Tibial artery (tissue), 4 donors: ENCODE measurements around the gene TSTD1.
"Not testable (repeated sequence)": the region's sequence is repeated elsewhere in the genome, so short reads cannot be mapped to it uniquely, and the experiment has no call there.

Experiments used
- DNase-seq, 2 donors: peaks; one replicate each; pipeline ENCODE4 v3.0.0-alpha.2; 2019
- H3K27ac ChIP-seq, 2 donors: fragments of 200-600 bp; sonication (generic) in 1 of 2; 1 replicate in 1 of 2; 2 replicates in 1 of 2; pipeline ENCODE4 v1.5.1; 2018 to 2019; ENCODE audit warnings: mild to moderate bottlenecking in 1 of 2
- H3K27me3 ChIP-seq, 2 donors: fragments of 200-600 bp; sonication (generic) in 1 of 2; one replicate each; pipeline versions ENCODE4 v1.5.1 to v1.6.0; 2016 to 2019
- H3K36me3 ChIP-seq, 3 donors: fragments of 200-600 bp; sonication (generic) in 2 of 3; one replicate each; pipeline ENCODE4 v1.5.1; 2016 to 2019; ENCODE audit warnings: mild to moderate bottlenecking in 2 of 3
- H3K4me1 ChIP-seq, 4 donors: fragments of 200-600 bp; sonication (generic) in 2 of 4; 1 replicate in 3 of 4; 2 replicates in 1 of 4; pipeline ENCODE4 v1.5.1; 2016 to 2019
- H3K4me3 ChIP-seq, 2 donors: fragments of 200-600 bp; sonication (generic) in 1 of 2; 1 replicate in 1 of 2; 2 replicates in 1 of 2; pipeline ENCODE4 v1.5.1; 2018 to 2019; ENCODE audit warnings: mild to moderate bottlenecking in 2 of 2
- H3K9me3 ChIP-seq, 3 donors: fragments of 200-600 bp; sonication (generic) in 1 of 3; one replicate each; pipeline ENCODE4 v1.5.1; 2016 to 2019
- CTCF ChIP-seq, 2 experiments: fragments of 200-600 bp in 1 of 2; fragments of 450-650 bp in 1 of 2; IDR thresholded peaks; one replicate each; pipeline ENCODE4 v1.5.1; 2017 to 2019; ENCODE audit warnings: antibody characterized with exemption in 2 of 2, mild to moderate bottlenecking in 1 of 2, moderate library complexity in 1 of 2
- intact Hi-C: fragments of 100-400 bp; cut with DNase I; formaldehyde crosslinking; loops from one replicate; pipeline ENCODE4 v1.15.0; 2023; ENCODE audit warnings: low total_unique reads

The TSTD1 gene

GRCh38 chr1:161021970-161022353 is 16.8 kb downstream of the TSTD1 start:
- no peak for TF ChIP-seq CTCF (IDR thresholded peaks at IDR 0.05)
- no peak overlapping the region for H3K27ac ChIP-seq
- H3K9me3 ChIP-seq = no peaks in the 10 kb centered on the region
- peaks cover 0 to 20% (median 8%) of the 10 kb centered on the region in 4 donors for H3K4me1 ChIP-seq
- no peak for DNase-seq
- H3K4me3 ChIP-seq = no peak overlapping the region
- no peaks in the 10 kb centered on the region for H3K36me3 ChIP-seq
- intact Hi-C loops = no loop called here
- peaks cover 3 to 10% of the 10 kb centered on the region in 2 donors for H3K27me3 ChIP-seq

- Histone ChIP-seq H3K27ac (peak overlapping the region in 1 of 2 donors; percentile 41), H3K27me3 (peaks cover 3 to 10% of the 10 kb centered on the region in 2 donors), H3K9me3 (no peaks in the 10 kb centered on the region), H3K4me1 (peaks cover 0 to 20% (median 8%) of the 10 kb centered on the region in 4 donors), H3K4me3 (peak overlapping the region; percentile 46 to 54), H3K36me3 (no peaks in the 10 kb centered on the region)
- DNase-seq = peak; percentile 57 to 82
- intact Hi-C loops = no loop called here
- TF ChIP-seq CTCF (IDR thresholded peaks at IDR 0.05) = no peak
These were observed 17.4 kb downstream of the TSTD1 start for GRCh38 chr1:161021165-161021969.

DNA sequence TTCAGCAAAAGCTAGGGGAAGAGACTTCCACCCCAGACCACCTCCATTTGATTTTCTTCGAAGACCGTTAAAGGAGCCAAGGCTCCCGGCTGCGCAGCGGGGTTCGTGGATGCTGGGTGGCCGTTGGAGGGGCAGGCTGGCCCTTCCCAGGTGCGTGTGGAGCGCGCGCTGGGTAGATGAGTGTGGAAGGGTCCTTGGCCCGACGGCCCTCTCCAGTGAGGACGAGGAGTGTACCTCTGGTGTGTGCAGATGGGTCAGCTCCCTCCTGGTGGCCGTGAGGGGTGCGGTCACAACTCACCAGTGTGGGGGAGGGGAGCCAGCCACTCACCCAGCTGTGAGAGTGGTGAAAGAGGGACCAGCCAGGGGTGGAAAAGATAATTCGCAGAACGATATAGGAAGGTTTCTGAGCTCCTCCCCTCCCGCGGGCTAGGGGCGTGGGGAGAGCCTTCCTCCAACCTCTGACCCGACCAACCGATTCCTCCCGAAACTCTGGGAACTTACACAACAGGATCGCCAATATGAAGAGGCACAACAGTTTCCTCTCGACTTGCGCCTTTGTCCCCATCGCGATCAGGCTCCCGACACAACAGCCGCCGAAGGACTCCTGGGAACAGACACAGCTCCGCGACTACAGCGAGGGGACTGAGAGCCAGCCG is 18.1 kb downstream of the TSTD1 start, which contains the start of gene F11R:
Gene F11R (minus strand): TSS at position 644 of the 656 bp plus-strand sequence. CDS start 79 bp downstream, at position 565.
- peak within 1 kb of the TSS; percentile 46 to 54 for H3K4me3 ChIP-seq
- no peaks in the 10 kb centered on the region for H3K9me3 ChIP-seq
- TF ChIP-seq CTCF (IDR thresholded peaks at IDR 0.05) = no peak
- H3K36me3 ChIP-seq = no peaks in the 10 kb centered on the region
- peaks cover 3 to 10% of the 10 kb centered on the region in 2 donors for H3K27me3 ChIP-seq
- peaks cover 0 to 20% (median 8%) of the 10 kb centered on the region in 4 donors for H3K4me1 ChIP-seq
- no peak for DNase-seq
- peak within 1 kb of the TSS in 1 of 2 donors; percentile 41 for H3K27ac ChIP-seq
- intact Hi-C loops = no loop called here

DNA sequence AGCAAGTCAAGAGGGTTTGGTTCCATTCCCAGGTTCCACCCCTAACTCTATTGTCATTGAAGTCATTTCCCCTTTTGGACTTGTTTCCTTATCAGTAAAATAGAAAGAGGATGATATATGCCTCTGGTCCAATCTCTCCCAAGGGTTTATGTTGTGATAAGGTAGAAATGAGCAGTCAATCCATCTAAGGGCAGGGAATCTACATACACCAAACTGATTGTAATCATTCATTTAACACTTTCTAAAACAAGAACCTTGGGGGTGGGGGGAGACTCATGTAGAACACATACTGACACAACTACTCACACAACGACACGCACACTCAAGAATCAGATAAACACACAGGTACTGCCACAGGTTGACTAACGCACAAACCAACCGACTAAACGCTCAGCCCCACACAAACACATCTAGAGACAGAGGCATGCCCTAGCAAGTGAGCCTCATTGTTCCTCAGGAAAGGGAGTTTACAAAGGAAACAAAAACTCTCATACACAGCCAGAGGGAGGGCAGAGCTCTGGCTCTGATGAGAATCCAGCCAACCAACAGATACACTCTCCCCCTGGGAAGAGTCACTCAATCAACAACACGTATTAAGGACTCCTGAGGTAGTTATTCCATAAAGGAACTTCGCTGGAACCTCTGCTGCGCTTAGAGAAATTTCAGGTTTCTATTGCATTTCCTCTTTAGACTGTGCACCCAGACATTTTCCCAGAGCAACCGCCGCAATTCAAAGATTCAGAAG is 18.8 kb downstream of the TSTD1 start:
- Histone ChIP-seq H3K9me3 (no peaks in the 10 kb centered on the region), H3K4me3 (peak overlapping the region; percentile 46 to 54), H3K4me1 (peaks cover 0 to 20% (median 8%) of the 10 kb centered on the region in 4 donors), H3K27me3 (peaks cover 3 to 10% of the 10 kb centered on the region in 2 donors), H3K27ac (peak overlapping the region in 1 of 2 donors; percentile 41), H3K36me3 (no peaks in the 10 kb centered on the region)
- DNase-seq = no peak
- intact Hi-C loops = no loop called here
- TF ChIP-seq CTCF (IDR thresholded peaks at IDR 0.05) = no peak

DNA sequence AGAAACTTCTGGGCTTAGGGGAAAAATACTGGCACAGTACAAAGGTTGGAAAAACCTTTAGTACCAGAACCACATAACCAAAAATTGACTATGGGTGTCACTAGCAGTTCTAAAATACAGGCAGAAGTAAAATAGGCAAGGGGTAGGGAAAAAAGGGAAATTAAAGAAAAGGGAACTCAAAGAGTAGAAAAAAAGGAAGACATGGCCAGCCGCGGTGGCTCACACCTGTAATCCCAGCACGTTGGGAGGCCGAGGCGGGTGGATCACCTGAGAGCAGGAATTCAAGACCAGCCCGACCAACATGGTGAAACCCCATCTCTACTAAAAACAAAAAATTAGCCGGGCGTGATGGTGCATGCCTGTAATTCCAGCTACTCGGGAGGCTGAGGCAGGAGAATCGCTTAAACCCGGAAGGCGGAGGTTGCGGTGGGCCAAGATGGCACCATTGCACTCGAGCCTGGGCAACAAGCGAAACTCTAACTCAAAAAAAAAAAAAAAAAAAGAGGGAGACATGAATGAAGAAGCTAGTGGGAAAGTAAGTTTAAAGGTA is 19.6 kb downstream of the TSTD1 start:
- DNase-seq, H3K27ac ChIP-seq, H3K4me3 ChIP-seq, intact Hi-C loops, H3K9me3 ChIP-seq, H3K36me3 ChIP-seq: not testable (repeated sequence)
- H3K27me3 ChIP-seq = peaks cover 3 to 10% of the 10 kb centered on the region in 2 donors
- peaks cover 0 to 24% (median 8%) of the 10 kb centered on the region in 4 donors for H3K4me1 ChIP-seq
